ENCODE results near the gene MAML2.

The MAML2 gene

DNA sequence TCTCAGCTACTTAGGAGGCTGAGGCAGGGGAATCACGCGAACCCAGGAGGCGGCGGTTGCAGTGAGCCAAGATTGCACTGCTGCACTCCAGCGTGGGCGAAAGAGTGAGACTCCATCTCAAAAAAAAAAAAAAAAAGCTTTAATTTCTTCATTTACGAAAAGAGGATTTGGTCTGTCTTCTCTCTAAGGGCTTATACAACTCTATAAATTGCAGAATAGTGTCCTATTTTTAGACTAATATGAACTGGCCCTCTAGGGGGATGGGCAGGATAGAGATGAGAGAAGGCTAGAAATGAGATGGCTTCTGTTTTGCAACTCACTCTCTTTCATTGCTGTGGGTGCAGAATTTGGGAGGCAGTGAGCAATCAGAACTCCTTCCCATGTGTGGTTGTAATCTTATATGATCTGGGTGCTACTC, 11.3 kb downstream of the MAML2 start:
- peak overlapping the region; percentile 68 for H3K18ac ChIP-seq (ENCODE audit: low read length)

GRCh38 chr11:96330511-96330859, 12.5 kb downstream of the MAML2 start:
- no peak for DNase-seq
- Histone ChIP-seq H3K4me3 (ENCODE audit: low read length) (no peak overlapping the region), H3K27ac (ENCODE audit: low read depth, low read length) (no peak overlapping the region), H3K18ac (ENCODE audit: low read length) (no peak overlapping the region), H2BK5ac (ENCODE audit: low read length) (no peak overlapping the region), H2AK5ac (ENCODE audit: low read length) (no peak overlapping the region), H3K79me1 (ENCODE audit: low read length) (no peaks in the 10 kb centered on the region), H3K4me1 (ENCODE audit: control insufficient read depth, low read depth, low read length) (peaks cover 8% of the 10 kb centered on the region), H3K27me3 (ENCODE audit: insufficient read depth, low read length, poor library complexity) (no peaks in the 10 kb centered on the region), H2BK120ac (ENCODE audit: low read depth, low read length) (no peak overlapping the region), H3K36me3 (ENCODE audit: control insufficient read depth, insufficient read depth, low read length) (no peaks in the 10 kb centered on the region), H3K4ac (ENCODE audit: low read depth, low read length) (no peak overlapping the region), H3K79me2 (ENCODE audit: control insufficient read depth, insufficient read depth, low read length) (no peaks in the 10 kb centered on the region), H4K5ac (ENCODE audit: low read length) (no peak overlapping the region), H3K9ac (ENCODE audit: low read length) (no peak overlapping the region), H2BK15ac (replicated peaks; ENCODE audit: low read depth) (no peak overlapping the region), H4K8ac (ENCODE audit: low read depth, low read length) (no peak overlapping the region), H3K56ac (ENCODE audit: low read length) (no peak overlapping the region), H3K4me2 (ENCODE audit: low read length) (no peak overlapping the region), H3K23ac (ENCODE audit: low read length) (no peak overlapping the region)
- no CpG with 5 or more reads among the region's 4 CpGs for WGBS (ENCODE audit: extremely low coverage, insufficient coverage, low lambda C conversion rate)

More for the DNA sequence above, 11.3 kb downstream of the MAML2 start:
- H3K4ac ChIP-seq (ENCODE audit: low read depth, low read length), result no peak overlapping the region
- peak overlapping the region; percentile 54 for H3K56ac ChIP-seq (ENCODE audit: low read length)
- no peak overlapping the region for H3K4me3 ChIP-seq (ENCODE audit: low read length)
- no peak overlapping the region for H4K5ac ChIP-seq (ENCODE audit: low read length)
- no peak overlapping the region for H2BK120ac ChIP-seq (ENCODE audit: low read depth, low read length)
- no peaks in the 10 kb centered on the region for H3K79me2 ChIP-seq (ENCODE audit: control insufficient read depth, insufficient read depth, low read length)
- WGBS (ENCODE audit: extremely low coverage, insufficient coverage, low lambda C conversion rate), result no CpG with 5 or more reads among the region's 7 CpGs
- no peak overlapping the region for H3K9ac ChIP-seq (ENCODE audit: low read length)
- H3K36me3 ChIP-seq (ENCODE audit: control insufficient read depth, insufficient read depth, low read length), result no peaks in the 10 kb centered on the region
- no peak overlapping the region for H2BK15ac ChIP-seq (replicated peaks; ENCODE audit: low read depth)
- H3K4me2 ChIP-seq (ENCODE audit: low read length), result no peak overlapping the region
- H4K8ac ChIP-seq (ENCODE audit: low read depth, low read length), result no peak overlapping the region
- no peak overlapping the region for H2AK5ac ChIP-seq (ENCODE audit: low read length)
- H3K27ac ChIP-seq (ENCODE audit: low read depth, low read length), result no peak overlapping the region
- no peak overlapping the region for H3K23ac ChIP-seq (ENCODE audit: low read length)
- no peak overlapping the region for H2BK5ac ChIP-seq (ENCODE audit: low read length)
- H3K27me3 ChIP-seq (ENCODE audit: insufficient read depth, low read length, poor library complexity), result no peaks in the 10 kb centered on the region
- peaks cover 8% of the 10 kb centered on the region for H3K4me1 ChIP-seq (ENCODE audit: control insufficient read depth, low read depth, low read length)
- no peak for DNase-seq
- no peaks in the 10 kb centered on the region for H3K79me1 ChIP-seq (ENCODE audit: low read length)

- no peak overlapping the region for H4K8ac ChIP-seq (ENCODE audit: low read depth, low read length)
- H3K4me1 ChIP-seq (ENCODE audit: control insufficient read depth, low read depth, low read length), result peaks cover 8% of the 10 kb centered on the region
- no peak overlapping the region for H3K23ac ChIP-seq (ENCODE audit: low read length)
- H3K27me3 ChIP-seq (ENCODE audit: insufficient read depth, low read length, poor library complexity), result no peaks in the 10 kb centered on the region
- H2BK5ac ChIP-seq (ENCODE audit: low read length), result no peak overlapping the region
- no peak overlapping the region for H3K9ac ChIP-seq (ENCODE audit: low read length)
- H2BK120ac ChIP-seq (ENCODE audit: low read depth, low read length), result no peak overlapping the region
- H3K56ac ChIP-seq (ENCODE audit: low read length), result no peak overlapping the region
- no CpG with 5 or more reads among the region's 3 CpGs for WGBS (ENCODE audit: extremely low coverage, insufficient coverage, low lambda C conversion rate)
- H3K79me1 ChIP-seq (ENCODE audit: low read length), result no peaks in the 10 kb centered on the region
- H4K5ac ChIP-seq (ENCODE audit: low read length), result no peak overlapping the region
- no peak for DNase-seq
- H3K4ac ChIP-seq (ENCODE audit: low read depth, low read length), result no peak overlapping the region
- H3K79me2 ChIP-seq (ENCODE audit: control insufficient read depth, insufficient read depth, low read length), result no peaks in the 10 kb centered on the region
- H3K36me3 ChIP-seq (ENCODE audit: control insufficient read depth, insufficient read depth, low read length), result no peaks in the 10 kb centered on the region
- H2AK5ac ChIP-seq (ENCODE audit: low read length), result no peak overlapping the region
- H2BK15ac ChIP-seq (replicated peaks; ENCODE audit: low read depth), result no peak overlapping the region
- no peak overlapping the region for H3K4me3 ChIP-seq (ENCODE audit: low read length)
- H3K27ac ChIP-seq (ENCODE audit: low read depth, low read length), result no peak overlapping the region
- H3K4me2 ChIP-seq (ENCODE audit: low read length), result no peak overlapping the region
- H3K18ac ChIP-seq (ENCODE audit: low read length), result no peak overlapping the region
Measured at GRCh38 chr11:96329855-96330510, 13.0 kb downstream of the MAML2 start.

DNA sequence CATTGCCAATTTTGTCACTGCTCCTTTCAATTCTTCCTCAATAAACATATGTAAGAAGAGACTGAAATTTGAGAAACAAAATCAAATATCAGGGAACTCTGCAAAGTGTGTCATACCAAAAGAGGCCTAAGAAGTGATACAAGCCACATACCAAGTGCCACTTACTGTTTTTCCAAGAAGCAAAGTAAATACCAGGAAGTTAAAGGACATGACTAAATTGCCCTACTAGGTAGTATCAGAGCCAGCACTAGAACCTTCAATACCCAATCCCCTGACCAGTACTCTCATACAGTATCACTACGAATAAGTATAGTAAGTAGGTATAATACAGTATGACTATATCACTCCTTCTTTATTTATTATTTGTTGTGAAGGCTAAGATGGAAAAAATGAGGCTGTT, 13.6 kb downstream of the MAML2 start:
- no peak overlapping the region for H3K27ac ChIP-seq (ENCODE audit: low read depth, low read length)

GRCh38 chr11:96328395-96329010, 14.5 kb downstream of the MAML2 start:
- Histone ChIP-seq H3K4ac (ENCODE audit: low read depth, low read length) (no peak overlapping the region), H3K23ac (ENCODE audit: low read length) (no peak overlapping the region), H3K27me3 (ENCODE audit: insufficient read depth, low read length, poor library complexity) (no peaks in the 10 kb centered on the region), H4K8ac (ENCODE audit: low read depth, low read length) (no peak overlapping the region), H3K79me2 (ENCODE audit: control insufficient read depth, insufficient read depth, low read length) (no peaks in the 10 kb centered on the region), H2AK5ac (ENCODE audit: low read length) (no peak overlapping the region), H2BK5ac (ENCODE audit: low read length) (no peak overlapping the region), H4K5ac (ENCODE audit: low read length) (no peak overlapping the region), H3K56ac (ENCODE audit: low read length) (no peak overlapping the region), H3K4me3 (ENCODE audit: low read length) (no peak overlapping the region), H3K79me1 (ENCODE audit: low read length) (no peaks in the 10 kb centered on the region), H3K4me1 (ENCODE audit: control insufficient read depth, low read depth, low read length) (peaks cover 8% of the 10 kb centered on the region), H3K36me3 (ENCODE audit: control insufficient read depth, insufficient read depth, low read length) (no peaks in the 10 kb centered on the region), H3K4me2 (ENCODE audit: low read length) (no peak overlapping the region), H3K27ac (ENCODE audit: low read depth, low read length) (no peak overlapping the region), H2BK15ac (replicated peaks; ENCODE audit: low read depth) (peak overlapping the region; percentile 57), H3K9ac (ENCODE audit: low read length) (no peak overlapping the region), H3K18ac (ENCODE audit: low read length) (peak overlapping the region; percentile 84), H2BK120ac (ENCODE audit: low read depth, low read length) (no peak overlapping the region)
- no CpG with 5 or more reads among the region's 8 CpGs for WGBS (ENCODE audit: extremely low coverage, insufficient coverage, low lambda C conversion rate)
- DNase-seq, result no peak

More for the DNA sequence above, 13.6 kb downstream of the MAML2 start:
- no peak overlapping the region for H3K4me2 ChIP-seq (ENCODE audit: low read length)
- H3K9ac ChIP-seq (ENCODE audit: low read length), result no peak overlapping the region
- no peak overlapping the region for H4K8ac ChIP-seq (ENCODE audit: low read depth, low read length)
- no peak overlapping the region for H3K4me3 ChIP-seq (ENCODE audit: low read length)
- H3K79me1 ChIP-seq (ENCODE audit: low read length), result no peaks in the 10 kb centered on the region
- WGBS (ENCODE audit: extremely low coverage, insufficient coverage, low lambda C conversion rate), result no CpG with 5 or more reads among the region's 1 CpG
- no peak for DNase-seq
- H2BK120ac ChIP-seq (ENCODE audit: low read depth, low read length), result no peak overlapping the region
- H2BK5ac ChIP-seq (ENCODE audit: low read length), result no peak overlapping the region
- no peaks in the 10 kb centered on the region for H3K79me2 ChIP-seq (ENCODE audit: control insufficient read depth, insufficient read depth, low read length)
- no peaks in the 10 kb centered on the region for H3K27me3 ChIP-seq (ENCODE audit: insufficient read depth, low read length, poor library complexity)
- H3K4me1 ChIP-seq (ENCODE audit: control insufficient read depth, low read depth, low read length), result peaks cover 8% of the 10 kb centered on the region
- no peak overlapping the region for H2AK5ac ChIP-seq (ENCODE audit: low read length)
- no peak overlapping the region for H3K23ac ChIP-seq (ENCODE audit: low read length)
- H2BK15ac ChIP-seq (replicated peaks; ENCODE audit: low read depth), result no peak overlapping the region
- no peak overlapping the region for H3K4ac ChIP-seq (ENCODE audit: low read depth, low read length)
- no peak overlapping the region for H4K5ac ChIP-seq (ENCODE audit: low read length)
- no peak overlapping the region for H3K18ac ChIP-seq (ENCODE audit: low read length)
- no peaks in the 10 kb centered on the region for H3K36me3 ChIP-seq (ENCODE audit: control insufficient read depth, insufficient read depth, low read length)
- H3K56ac ChIP-seq (ENCODE audit: low read length), result no peak overlapping the region

DNA sequence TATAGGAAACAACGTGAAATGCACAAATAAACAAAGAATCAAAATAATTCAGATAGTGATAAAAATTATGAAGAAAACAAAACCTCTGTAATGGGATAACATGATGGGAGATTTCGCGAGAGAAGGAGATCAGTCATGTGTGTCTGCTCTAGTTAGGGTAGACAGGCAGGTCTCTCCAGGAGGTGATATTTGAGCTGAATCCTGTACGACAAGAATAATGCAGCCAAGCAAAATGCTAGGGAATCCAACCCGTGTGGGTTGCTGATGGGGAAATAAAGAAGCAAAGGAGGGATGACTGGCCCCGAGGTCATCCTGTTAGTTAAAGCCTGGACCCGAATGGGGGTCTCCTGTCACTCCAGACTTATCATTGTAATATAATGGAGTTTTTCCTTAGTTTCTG, 16.0 kb downstream of the MAML2 start:
- no peak overlapping the region for H2BK5ac ChIP-seq (ENCODE audit: low read length)
- WGBS (ENCODE audit: extremely low coverage, insufficient coverage, low lambda C conversion rate), result no CpG with 5 or more reads among the region's 7 CpGs
- no peak overlapping the region for H3K4me3 ChIP-seq (ENCODE audit: low read length)
- peaks cover 2% of the 10 kb centered on the region for H3K4me1 ChIP-seq (ENCODE audit: control insufficient read depth, low read depth, low read length)
- no peak overlapping the region for H4K5ac ChIP-seq (ENCODE audit: low read length)
- H3K4ac ChIP-seq (ENCODE audit: low read depth, low read length), result no peak overlapping the region
- no peak overlapping the region for H2BK15ac ChIP-seq (replicated peaks; ENCODE audit: low read depth)
- H3K27me3 ChIP-seq (ENCODE audit: insufficient read depth, low read length, poor library complexity), result no peaks in the 10 kb centered on the region
- DNase-seq, result no peak
- H3K56ac ChIP-seq (ENCODE audit: low read length), result no peak overlapping the region
- no peaks in the 10 kb centered on the region for H3K79me2 ChIP-seq (ENCODE audit: control insufficient read depth, insufficient read depth, low read length)
- no peak overlapping the region for H2AK5ac ChIP-seq (ENCODE audit: low read length)
- no peak overlapping the region for H2BK120ac ChIP-seq (ENCODE audit: low read depth, low read length)
- H4K8ac ChIP-seq (ENCODE audit: low read depth, low read length), result no peak overlapping the region
- H3K9ac ChIP-seq (ENCODE audit: low read length), result no peak overlapping the region
- H3K23ac ChIP-seq (ENCODE audit: low read length), result no peak overlapping the region
- H3K36me3 ChIP-seq (ENCODE audit: control insufficient read depth, insufficient read depth, low read length), result no peaks in the 10 kb centered on the region
- no peak overlapping the region for H3K27ac ChIP-seq (ENCODE audit: low read depth, low read length)
- no peak overlapping the region for H3K4me2 ChIP-seq (ENCODE audit: low read length)
- no peak overlapping the region for H3K18ac ChIP-seq (ENCODE audit: low read length)
- H3K79me1 ChIP-seq (ENCODE audit: low read length), result no peaks in the 10 kb centered on the region
